ENCODE data around the gene MAP1LC3B2.

GRCh38 chr12:116552773-116553373 is 6.3 kb upstream of the MAP1LC3B2 start:
- no peak for TF ChIP-seq USF2 (IDR thresholded peaks at IDR 0.05; ENCODE audit: low read depth, low read length)
- TF ChIP-seq USF2 (CRISPR knock-in tag; IDR thresholded peaks at IDR 0.05; ENCODE audit: borderline replicate concordance) = no peak
- TF ChIP-seq ATF4 (CRISPR knock-in tag; IDR thresholded peaks at IDR 0.05) = no peak
